RWPE2 (cell line): ENCODE results near the gene AGBL4.

Experiments
- ATAC-seq: fragments of 200-7000 bp; cut with Tn5 transposase; 3 replicates; pipeline ENCODE4 v1.9.1; 2021; ENCODE audit warnings: low read depth
- DNase-seq: peaks from one replicate; pipeline ENCODE4 v3.0.0-alpha.2; 2020; ENCODE audit warnings: low spot score
- H3K27ac ChIP-seq: fragments of 450-650 bp; 2 replicates; pipeline ENCODE4 v1.5.1; 2017; ENCODE audit warnings: mild to moderate bottlenecking; ENCODE audit not compliant: poor library complexity, severe bottlenecking
- H3K27me3 ChIP-seq: fragments of 250-450 bp; sonication (Bioruptor Pico); 2 replicates; pipeline ENCODE4 v1.5.1; 2021; ENCODE audit warnings: mild to moderate bottlenecking, moderate library complexity; ENCODE audit not compliant: insufficient read depth, poor library complexity, severe bottlenecking
- H3K36me3 ChIP-seq: fragments of 250-450 bp; sonication (Bioruptor Pico); 2 replicates; pipeline ENCODE4 v1.5.1; 2020; ENCODE audit warnings: low read depth, mild to moderate bottlenecking, moderate library complexity
- H3K4me1 ChIP-seq: fragments of 250-450 bp; sonication (Bioruptor Pico); 2 replicates; pipeline ENCODE4 v1.5.1; 2021; ENCODE audit warnings: mild to moderate bottlenecking, moderate library complexity; ENCODE audit not compliant: insufficient read depth, poor library complexity, severe bottlenecking
- H3K4me3 ChIP-seq: fragments of 250-450 bp; sonication (Bioruptor Pico); 2 replicates; pipeline ENCODE4 v1.5.1; 2021; ENCODE audit warnings: mild to moderate bottlenecking, moderate library complexity; ENCODE audit not compliant: severe bottlenecking
- H3K9me3 ChIP-seq: fragments of 250-450 bp; sonication (Bioruptor Pico); 2 replicates; pipeline ENCODE4 v1.5.1; 2021; ENCODE audit warnings: mild to moderate bottlenecking, moderate library complexity; ENCODE audit not compliant: severe bottlenecking
- CTCF ChIP-seq: fragments of 450-650 bp; IDR thresholded peaks from one replicate; pipeline ENCODE4 v1.5.1; 2017; ENCODE audit warnings: mild to moderate bottlenecking, moderate library complexity; ENCODE audit not compliant: poor library complexity, severe bottlenecking

Gene AGBL4

GRCh38 chr1:49200738-49201137, 823.0 kb downstream of the AGBL4 start:
- Histone ChIP-seq H3K9me3 (no peaks in the 10 kb centered on the region), H3K27me3 (no peaks in the 10 kb centered on the region), H3K27ac (no peak overlapping the region), H3K4me1 (no peaks in the 10 kb centered on the region), H3K4me3 (no peak overlapping the region), H3K36me3 (no peaks in the 10 kb centered on the region)
- ATAC-seq: no peak
- no peak for TF ChIP-seq CTCF
- no peak for DNase-seq

GRCh38 chr1:49199564-49199963, 824.2 kb downstream of the AGBL4 start:
- no peaks in the 10 kb centered on the region for H3K36me3 ChIP-seq
- H3K4me1 ChIP-seq: no peaks in the 10 kb centered on the region
- ATAC-seq (no peak), DNase-seq (no peak)
- no peak overlapping the region for H3K27ac ChIP-seq
- no peak overlapping the region for H3K4me3 ChIP-seq
- no peaks in the 10 kb centered on the region for H3K9me3 ChIP-seq
- TF ChIP-seq CTCF: no peak
- H3K27me3 ChIP-seq: no peaks in the 10 kb centered on the region

- Histone ChIP-seq H3K36me3 (no peaks in the 10 kb centered on the region), H3K27ac (no peak overlapping the region), H3K4me1 (no peaks in the 10 kb centered on the region), H3K27me3 (no peaks in the 10 kb centered on the region), H3K4me3 (no peak overlapping the region), H3K9me3 (no peaks in the 10 kb centered on the region)
- DNase-seq: no peak
- no peak for ATAC-seq
- no peak for TF ChIP-seq CTCF
These were observed 826.7 kb downstream of the AGBL4 start for GRCh38 chr1:49197081-49197480.

- ATAC-seq (no peak), DNase-seq (no peak)
These were observed 833.6 kb downstream of the AGBL4 start for GRCh38 chr1:49190138-49190537.

GRCh38 chr1:49187056-49187455, 836.7 kb downstream of the AGBL4 start:
- ATAC-seq: no peak
- no peak for TF ChIP-seq CTCF
- H3K9me3 ChIP-seq: no peaks in the 10 kb centered on the region
- H3K4me1 ChIP-seq: no peaks in the 10 kb centered on the region
- no peak overlapping the region for H3K27ac ChIP-seq
- H3K36me3 ChIP-seq: no peaks in the 10 kb centered on the region
- DNase-seq: no peak
- no peak overlapping the region for H3K4me3 ChIP-seq
- H3K27me3 ChIP-seq: no peaks in the 10 kb centered on the region

More at GRCh38 chr1:49190138-49190537, 833.6 kb downstream of the AGBL4 start:
- H3K27ac ChIP-seq: no peak overlapping the region
- H3K9me3 ChIP-seq: no peaks in the 10 kb centered on the region
- H3K36me3 ChIP-seq: no peaks in the 10 kb centered on the region
- H3K4me1 ChIP-seq: no peaks in the 10 kb centered on the region
- H3K4me3 ChIP-seq: no peak overlapping the region
- TF ChIP-seq CTCF: no peak
- H3K27me3 ChIP-seq: no peaks in the 10 kb centered on the region
